Astrocyte (in vitro differentiated cells and primary cell): ENCODE results near the gene ATP1B1. TPM values are rescaled to one million over a fixed set of nuclear protein-coding genes. Genes with fewer than 3 reads are reported as not detected.
A peak's percentile ranks its signal among the peaks of the same experiment; 100 is the strongest.

Experiments used
- DNase-seq: peaks from one replicate; pipeline ENCODE4 v3.0.0-alpha.2; 2010; ENCODE audit warnings: low read depth
- FAIRE-seq: peaks from 2 replicates; lab custom pipeline; 2011; peaks lifted over from hg19 to GRCh38; lab: Jason Lieb, UNC
- H2AFZ ChIP-seq: 2 replicates; pipeline ENCODE4 v1.6.0; 2012; ENCODE audit warnings: low read depth, low read length, inconsistent platforms
- H3K27ac ChIP-seq: 2 replicates; pipeline ENCODE4 v1.5.1; 2011; ENCODE audit warnings: low read depth, low read length, inconsistent platforms
- H3K27me3 ChIP-seq: 2 replicates; pipeline ENCODE4 v1.6.0; 2011; ENCODE audit warnings: low read length, inconsistent platforms; ENCODE audit not compliant: insufficient read depth
- H3K36me3 ChIP-seq: 2 replicates; pipeline ENCODE4 v1.5.1; 2011; ENCODE audit warnings: low read length, inconsistent platforms; ENCODE audit not compliant: insufficient read depth
- H3K4me1 ChIP-seq: 2 replicates; pipeline ENCODE4 v1.5.1; 2011; ENCODE audit warnings: low read length, inconsistent platforms; ENCODE audit not compliant: insufficient read depth
- H3K4me2 ChIP-seq: 2 replicates; pipeline ENCODE4 v1.6.0; 2012; ENCODE audit warnings: low read length, inconsistent platforms
- H3K4me3 ChIP-seq: 2 replicates; pipeline ENCODE4 v1.5.1; 2011; ENCODE audit warnings: low read depth, mild to moderate bottlenecking, low read length, inconsistent platforms; ENCODE audit not compliant: insufficient read depth
- H3K79me2 ChIP-seq: 2 replicates; pipeline ENCODE4 v1.6.0; 2012; ENCODE audit warnings: mild to moderate bottlenecking, low read length, inconsistent platforms; ENCODE audit not compliant: insufficient read depth
- H3K9ac ChIP-seq: 2 replicates; pipeline ENCODE4 v1.6.0; 2012; ENCODE audit warnings: mild to moderate bottlenecking, low read length, inconsistent platforms
- H3K9me3 ChIP-seq: 2 replicates; pipeline ENCODE4 v1.5.1; 2012; ENCODE audit warnings: low read depth, mild to moderate bottlenecking, low read length, inconsistent platforms; ENCODE audit not compliant: insufficient read depth
- H4K20me1 ChIP-seq: 2 replicates; pipeline ENCODE4 v1.6.0; 2012; ENCODE audit warnings: low read length, inconsistent platforms; ENCODE audit not compliant: insufficient read depth
- H3K27ac Mint-ChIP-seq: one replicate; pipeline ENCODE4 v1.8.0; 2021; ENCODE audit warnings: mild to moderate bottlenecking, mixed read lengths; ENCODE audit not compliant: unreplicated experiment
- H3K27me3 Mint-ChIP-seq: one replicate; pipeline ENCODE4 v1.8.0; 2021; ENCODE audit warnings: low read depth, mixed read lengths; ENCODE audit not compliant: unreplicated experiment
- H3K36me3 Mint-ChIP-seq: one replicate; pipeline ENCODE4 v1.8.0; 2021; ENCODE audit warnings: low read depth, mixed read lengths; ENCODE audit not compliant: unreplicated experiment
- H3K4me1 Mint-ChIP-seq: one replicate; pipeline ENCODE4 v1.8.0; 2021; ENCODE audit warnings: low read depth, mixed read lengths; ENCODE audit not compliant: unreplicated experiment
- H3K4me3 Mint-ChIP-seq: one replicate; pipeline ENCODE4 v1.8.0; 2021; ENCODE audit warnings: mild to moderate bottlenecking, moderate library complexity, mixed read lengths; ENCODE audit not compliant: unreplicated experiment
- H3K9me3 Mint-ChIP-seq: one replicate; pipeline ENCODE4 v1.8.0; 2021; ENCODE audit warnings: mild to moderate bottlenecking, mixed read lengths; ENCODE audit not compliant: unreplicated experiment
- CTCF ChIP-seq: IDR thresholded peaks from 2 replicates; pipeline ENCODE4 v1.5.1; 2011; ENCODE audit warnings: low read depth, mild to moderate bottlenecking, inconsistent platforms, low read length, moderate library complexity; ENCODE audit not compliant: insufficient read depth
- EZH2 ChIP-seq: IDR thresholded peaks from 2 replicates; pipeline ENCODE4 v1.6.1; 2012; ENCODE audit warnings: mild to moderate bottlenecking, low read length, inconsistent platforms; ENCODE audit not compliant: insufficient read depth
- total RNA-seq: library from RNA; stranded (reverse); gene quantifications from 2 replicates; pipeline ENCODE4 v1.2.1, GENCODE V29; 2021

The ATP1B1 gene
- total RNA-seq, 1 donor from 2014 or later = 56.5 TPM

- Mint-ChIP-seq H3K9me3 (peaks cover 4% of the 10 kb centered on the region), H3K4me3 (no peak overlapping the region), H3K27me3 (no peaks in the 10 kb centered on the region), H3K4me1 (peaks cover 46% of the 10 kb centered on the region), H3K36me3 (peaks cover 23% of the 10 kb centered on the region), H3K27ac (peak overlapping the region; percentile 84)
- H3K4me1 ChIP-seq = peaks cover 31% of the 10 kb centered on the region
- peaks cover 7% of the 10 kb centered on the region for H3K36me3 ChIP-seq
- TF ChIP-seq EZH2 = no peak
- TF ChIP-seq CTCF = no peak
- peaks cover 58% of the 10 kb centered on the region for H3K79me2 ChIP-seq
- H3K9ac ChIP-seq = peak overlapping the region; percentile 33
- H3K27ac ChIP-seq = peak overlapping the region; percentile 67
- DNase-seq (peak; percentile 79), FAIRE-seq (no peak)
- no peak overlapping the region for H2AFZ ChIP-seq
- peak overlapping the region; percentile 43 for H3K4me2 ChIP-seq
- no peaks in the 10 kb centered on the region for H3K27me3 ChIP-seq
- H3K4me3 ChIP-seq = no peak overlapping the region
- H3K9me3 ChIP-seq = no peaks in the 10 kb centered on the region
- no peaks in the 10 kb centered on the region for H4K20me1 ChIP-seq
These were observed 12.9 kb downstream of the ATP1B1 start for GRCh38 chr1:169119405-169119804.

GRCh38 chr1:169120066-169120465 lies 13.6 kb downstream of the ATP1B1 start:
- TF ChIP-seq EZH2 = no peak
- no peak for TF ChIP-seq CTCF
- no peaks in the 10 kb centered on the region for H3K27me3 Mint-ChIP-seq
- Histone ChIP-seq H3K9ac (peak overlapping the region; percentile 33), H3K27ac (peak overlapping the region; percentile 67), H3K36me3 (peaks cover 8% of the 10 kb centered on the region), H4K20me1 (no peaks in the 10 kb centered on the region), H3K4me2 (peak overlapping the region; percentile 43), H3K9me3 (no peaks in the 10 kb centered on the region), H3K27me3 (no peaks in the 10 kb centered on the region), H2AFZ (no peak overlapping the region), H3K79me2 (peaks cover 59% of the 10 kb centered on the region), H3K4me1 (peaks cover 28% of the 10 kb centered on the region), H3K4me3 (no peak overlapping the region)
- no peak for DNase-seq
- no peak for FAIRE-seq
- H3K4me1 Mint-ChIP-seq = peaks cover 48% of the 10 kb centered on the region
- H3K36me3 Mint-ChIP-seq = peaks cover 29% of the 10 kb centered on the region
- no peak overlapping the region for H3K4me3 Mint-ChIP-seq
- H3K27ac Mint-ChIP-seq = peak overlapping the region; percentile 84
- H3K9me3 Mint-ChIP-seq = no peaks in the 10 kb centered on the region

- H3K4me1 Mint-ChIP-seq = peaks cover 42% of the 10 kb centered on the region
- no peak for FAIRE-seq
These were observed 14.8 kb downstream of the ATP1B1 start for GRCh38 chr1:169121146-169121923.

More at GRCh38 chr1:169121146-169121923, 14.8 kb downstream of the ATP1B1 start:
- H3K27ac Mint-ChIP-seq = no peak overlapping the region
- no peak overlapping the region for H3K4me3 Mint-ChIP-seq
- peaks cover 21% of the 10 kb centered on the region for H3K4me1 ChIP-seq
- no peaks in the 10 kb centered on the region for H3K27me3 ChIP-seq
- no peak overlapping the region for H3K9ac ChIP-seq
- H3K4me3 ChIP-seq = no peak overlapping the region
- H3K4me2 ChIP-seq = no peak overlapping the region
- H2AFZ ChIP-seq = no peak overlapping the region
- H3K27me3 Mint-ChIP-seq = no peaks in the 10 kb centered on the region
- H4K20me1 ChIP-seq = no peaks in the 10 kb centered on the region
- peaks cover 25% of the 10 kb centered on the region for H3K36me3 Mint-ChIP-seq
- DNase-seq = no peak
- H3K79me2 ChIP-seq = peaks cover 52% of the 10 kb centered on the region
- H3K9me3 Mint-ChIP-seq = no peaks in the 10 kb centered on the region
- H3K36me3 ChIP-seq = peaks cover 7% of the 10 kb centered on the region
- H3K27ac ChIP-seq = no peak overlapping the region
- TF ChIP-seq CTCF (no peak), EZH2 (no peak)
- H3K9me3 ChIP-seq = no peaks in the 10 kb centered on the region
